ENCODE measurements around the gene ADGRL3. TPM values are rescaled to one million over a fixed set of nuclear protein-coding genes. Genes with fewer than 3 reads are reported as not detected.
"Not testable (repeated sequence)": the region's sequence is repeated elsewhere in the genome, so short reads cannot be mapped to it uniquely, and the experiment has no call there.

ADGRL3 gene
- total RNA-seq, 2 experiments from 2014 or later = not detected

DNA sequence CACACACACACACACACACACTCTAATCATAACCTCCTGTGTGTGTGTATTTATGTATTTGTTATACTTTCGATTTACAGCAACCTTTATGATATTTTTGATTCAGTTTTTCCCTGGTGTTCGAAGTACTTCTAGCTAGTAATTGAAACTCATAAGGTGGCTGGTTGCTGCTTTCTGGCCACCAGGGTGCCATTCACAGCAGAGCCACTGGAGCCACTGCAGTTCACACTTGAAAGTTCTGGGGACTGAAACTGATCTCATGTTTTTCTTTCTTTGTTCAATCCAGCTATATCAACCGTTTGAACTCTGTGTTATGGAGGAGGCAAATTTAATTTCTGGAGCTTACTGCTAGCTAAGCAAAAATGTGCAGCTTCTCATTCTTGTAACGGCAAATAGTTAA is 419.4 kb downstream of the ADGRL3 start:
- no peaks in the 10 kb centered on the region for H3K36me3 Mint-ChIP-seq (ENCODE audit: low read depth)
- H3K4me1 Mint-ChIP-seq (ENCODE audit: low read depth) = no peaks in the 10 kb centered on the region
- H3K4me3 Mint-ChIP-seq = no peak overlapping the region
- DNase-seq (no peak), ATAC-seq (no peak)
- H3K9me3 Mint-ChIP-seq = peaks cover 2% of the 10 kb centered on the region
- H3K27me3 Mint-ChIP-seq = no peaks in the 10 kb centered on the region
- TF ChIP-seq, protein P1, sequence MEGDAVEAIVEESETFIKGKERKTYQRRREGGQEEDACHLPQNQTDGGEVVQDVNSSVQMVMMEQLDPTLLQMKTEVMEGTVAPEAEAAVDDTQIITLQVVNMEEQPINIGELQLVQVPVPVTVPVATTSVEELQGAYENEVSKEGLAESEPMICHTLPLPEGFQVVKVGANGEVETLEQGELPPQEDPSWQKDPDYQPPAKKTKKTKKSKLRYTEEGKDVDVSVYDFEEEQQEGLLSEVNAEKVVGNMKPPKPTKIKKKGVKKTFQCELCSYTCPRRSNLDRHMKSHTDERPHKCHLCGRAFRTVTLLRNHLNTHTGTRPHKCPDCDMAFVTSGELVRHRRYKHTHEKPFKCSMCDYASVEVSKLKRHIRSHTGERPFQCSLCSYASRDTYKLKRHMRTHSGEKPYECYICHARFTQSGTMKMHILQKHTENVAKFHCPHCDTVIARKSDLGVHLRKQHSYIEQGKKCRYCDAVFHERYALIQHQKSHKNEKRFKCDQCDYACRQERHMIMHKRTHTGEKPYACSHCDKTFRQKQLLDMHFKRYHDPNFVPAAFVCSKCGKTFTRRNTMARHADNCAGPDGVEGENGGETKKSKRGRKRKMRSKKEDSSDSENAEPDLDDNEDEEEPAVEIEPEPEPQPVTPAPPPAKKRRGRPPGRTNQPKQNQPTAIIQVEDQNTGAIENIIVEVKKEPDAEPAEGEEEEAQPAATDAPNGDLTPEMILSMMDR (IDR thresholded peaks at IDR 0.05) = no peak
- CTCF ChIA-PET = no interaction called here
- POLR2A ChIA-PET = no interaction called here
- intact Hi-C loops (cut with micrococcal nuclease) = no loop called here
- no peak overlapping the region for H3K27ac Mint-ChIP-seq

DNA sequence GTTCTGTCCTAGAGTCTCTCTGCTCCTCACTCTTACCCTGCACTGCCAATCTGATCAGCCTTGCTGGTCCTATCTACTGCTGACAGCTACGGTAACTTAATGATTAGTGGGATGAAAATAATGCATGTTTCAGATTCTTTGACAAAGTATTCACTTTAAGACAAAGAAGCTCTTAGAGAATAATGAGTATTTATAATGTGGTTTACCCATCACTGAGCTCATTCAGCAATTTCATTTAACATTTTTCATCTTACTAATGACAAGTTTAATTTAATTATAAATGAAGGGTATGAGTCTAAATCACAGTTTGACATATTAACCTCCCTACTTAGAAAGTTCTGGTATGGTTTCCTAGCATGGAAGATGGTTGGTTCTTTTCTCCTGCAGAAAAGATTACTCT is 428.2 kb downstream of the ADGRL3 start:
- ATAC-seq = no peak
- H3K4me1 Mint-ChIP-seq (ENCODE audit: low read depth) = no peaks in the 10 kb centered on the region
- no peaks in the 10 kb centered on the region for H3K27me3 Mint-ChIP-seq
- no peak for DNase-seq
- no peak overlapping the region for H3K4me3 Mint-ChIP-seq
- peaks cover 6% of the 10 kb centered on the region for H3K9me3 Mint-ChIP-seq
- no peak overlapping the region for H3K27ac Mint-ChIP-seq
- POLR2A ChIA-PET = no interaction called here
- TF ChIP-seq, protein P1 (IDR thresholded peaks at IDR 0.05) = no peak
- CTCF ChIA-PET = no interaction called here
- intact Hi-C loops (cut with micrococcal nuclease) = no loop called here
- no peaks in the 10 kb centered on the region for H3K36me3 Mint-ChIP-seq (ENCODE audit: low read depth)

DNA sequence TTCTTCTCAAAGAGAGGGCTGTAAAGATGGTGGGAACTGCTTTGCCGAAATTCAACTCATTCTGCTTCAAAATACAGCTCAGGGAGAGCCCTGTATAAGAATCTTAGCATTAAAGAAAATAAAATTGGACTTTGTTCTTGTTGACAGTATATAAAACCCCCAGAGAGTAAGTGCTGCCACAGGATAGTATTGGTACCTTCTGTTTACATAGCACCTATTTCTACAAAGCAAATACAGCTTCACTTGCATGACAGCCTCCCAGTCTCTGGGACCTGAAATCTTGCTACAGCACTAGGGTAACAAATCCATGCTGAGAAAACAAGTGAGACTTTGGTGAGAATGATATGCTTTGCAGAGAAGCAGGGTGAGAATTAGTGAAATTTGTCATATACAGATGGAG is 428.6 kb downstream of the ADGRL3 start:
- no peaks in the 10 kb centered on the region for H3K36me3 Mint-ChIP-seq (ENCODE audit: low read depth)
- intact Hi-C loops (cut with micrococcal nuclease) = no loop called here
- H3K4me1 Mint-ChIP-seq (ENCODE audit: low read depth) = no peaks in the 10 kb centered on the region
- no peaks in the 10 kb centered on the region for H3K27me3 Mint-ChIP-seq
- no peak overlapping the region for H3K4me3 Mint-ChIP-seq
- H3K9me3 Mint-ChIP-seq = peaks cover 6% of the 10 kb centered on the region
- ChIA-PET POLR2A (no interaction called here), CTCF (no interaction called here)
- ATAC-seq = no peak
- no peak overlapping the region for H3K27ac Mint-ChIP-seq
- DNase-seq = no peak
- TF ChIP-seq, protein P1 (IDR thresholded peaks at IDR 0.05) = no peak

DNA sequence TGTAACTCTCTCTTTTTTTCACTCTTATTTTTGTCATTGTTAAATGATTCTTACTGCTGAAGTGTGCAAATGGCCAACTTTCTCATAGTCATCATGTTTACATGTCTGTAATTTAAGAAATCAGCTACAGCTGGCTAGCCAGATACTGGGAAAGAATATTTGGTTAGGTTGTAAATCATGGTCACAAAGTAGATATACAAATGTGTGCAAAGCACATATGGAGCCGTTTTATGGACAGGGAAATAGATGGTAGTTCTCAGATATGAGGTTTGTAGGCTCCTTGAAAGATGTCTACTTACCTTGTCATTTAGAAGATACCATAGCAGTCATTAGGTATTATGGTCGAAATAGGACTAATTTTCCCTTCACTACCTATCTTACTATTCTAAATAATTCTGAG is 430.4 kb downstream of the ADGRL3 start:
- intact Hi-C loops (cut with micrococcal nuclease) = no loop called here
- H3K4me1 Mint-ChIP-seq (ENCODE audit: low read depth) = no peaks in the 10 kb centered on the region
- ATAC-seq = no peak
- DNase-seq = no peak
- no peak overlapping the region for H3K27ac Mint-ChIP-seq
- no peaks in the 10 kb centered on the region for H3K27me3 Mint-ChIP-seq
- H3K4me3 Mint-ChIP-seq = no peak overlapping the region
- TF ChIP-seq, protein P1 (IDR thresholded peaks at IDR 0.05) = no peak
- POLR2A ChIA-PET = no interaction called here
- CTCF ChIA-PET = interaction anchor here (1.2 kb wide), 1 partner anchor 59 kb away, joined by 3 read pairs; no protein-coding TSS in a partner anchor
- H3K36me3 Mint-ChIP-seq (ENCODE audit: low read depth) = no peaks in the 10 kb centered on the region
- peaks cover 6% of the 10 kb centered on the region for H3K9me3 Mint-ChIP-seq

DNA sequence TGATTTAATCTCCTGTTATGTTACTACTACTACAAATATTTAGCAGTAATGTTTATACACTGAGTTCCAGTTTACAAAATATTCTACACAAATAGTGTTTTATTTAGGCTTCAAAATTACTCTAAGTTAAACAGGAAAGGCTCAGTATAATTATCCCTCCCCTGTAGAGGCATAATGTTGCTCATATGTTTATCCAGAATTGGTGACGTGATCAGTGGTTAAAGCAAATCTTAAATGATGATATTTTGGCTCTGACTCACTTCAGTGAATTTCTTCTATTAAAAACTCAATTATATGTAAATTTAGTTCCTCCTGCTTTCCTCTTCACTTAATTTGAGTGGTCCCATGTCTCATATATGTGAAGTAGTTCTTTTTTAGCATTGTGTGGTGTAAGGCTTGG is 438.5 kb downstream of the ADGRL3 start:
- Mint-ChIP-seq H3K27me3 (no peaks in the 10 kb centered on the region), H3K4me3 (no peak overlapping the region), H3K36me3 (ENCODE audit: low read depth) (no peaks in the 10 kb centered on the region), H3K27ac (no peak overlapping the region), H3K9me3 (peaks cover 11% of the 10 kb centered on the region), H3K4me1 (ENCODE audit: low read depth) (no peaks in the 10 kb centered on the region)
- TF ChIP-seq, protein P1 (IDR thresholded peaks at IDR 0.05) = no peak
- no peak for DNase-seq
- intact Hi-C loops (cut with micrococcal nuclease) = no loop called here
- ChIA-PET CTCF (no interaction called here), POLR2A (no interaction called here)
- no peak for ATAC-seq

DNA sequence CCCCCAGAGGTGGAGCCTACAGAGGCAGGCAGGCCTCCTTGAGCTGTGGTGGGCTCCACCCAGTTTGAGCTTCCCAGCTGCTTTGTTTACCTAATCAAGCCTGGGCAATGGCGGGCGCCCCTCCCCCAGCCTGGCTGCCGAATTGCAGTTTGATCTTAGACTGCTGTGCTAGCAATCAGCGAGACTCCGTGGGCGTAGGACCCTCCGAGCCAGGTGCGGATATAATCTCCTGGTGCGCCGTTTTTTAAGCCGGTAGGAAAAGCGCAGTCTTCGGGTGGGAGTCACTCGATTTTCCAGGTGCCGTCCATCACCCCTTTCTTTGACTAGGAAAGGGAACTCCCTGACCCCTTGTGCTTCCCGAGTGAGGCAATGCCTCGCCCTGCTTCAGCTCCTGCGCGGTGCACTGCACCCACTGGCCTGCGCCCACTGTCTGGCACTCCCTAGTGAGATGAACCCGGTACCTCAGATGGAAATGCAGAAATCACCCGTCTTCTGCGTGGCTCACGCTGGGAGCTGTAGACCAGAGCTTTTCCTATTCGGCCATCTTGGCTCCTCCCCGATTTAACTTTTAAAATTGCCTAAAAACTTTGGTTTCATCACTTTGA is 446.7 kb downstream of the ADGRL3 start:
- CTCF ChIA-PET; H3K4me3 Mint-ChIP-seq; H3K4me1 Mint-ChIP-seq (ENCODE audit: low read depth); ATAC-seq; H3K27ac Mint-ChIP-seq; H3K36me3 Mint-ChIP-seq (ENCODE audit: low read depth); H3K27me3 Mint-ChIP-seq; POLR2A ChIA-PET; H3K9me3 Mint-ChIP-seq; DNase-seq; intact Hi-C loops (cut with micrococcal nuclease): not testable (repeated sequence)
